ENCODE data around the gene TBXAS1. TPM values are rescaled to one million over a fixed set of nuclear protein-coding genes. Genes with fewer than 3 reads are reported as not detected.

TBXAS1 gene
- polyA plus RNA-seq, 1 donor from 2014 or later: 0.93 TPM

GRCh38 chr7:139992353-139993044 lies 163.4 kb downstream of the TBXAS1 start:
- TF ChIP-seq MXI1 (conservative IDR thresholded peaks at IDR 0.05; ENCODE audit: poor library complexity, severe bottlenecking): no peak
- TF ChIP-seq EP300 (conservative IDR thresholded peaks at IDR 0.05; ENCODE audit: poor library complexity, severe bottlenecking): no peak
- TF ChIP-seq RAD21 (conservative IDR thresholded peaks at IDR 0.05): no peak
- no peak for TF ChIP-seq POLR2AphosphoS5 (IDR thresholded peaks at IDR 0.05)
- TF ChIP-seq CTCF (IDR thresholded peaks at IDR 0.05; ENCODE audit: poor library complexity, severe bottlenecking): no peak
- TF ChIP-seq TAF1 (IDR thresholded peaks at IDR 0.05; ENCODE audit: low read depth): no peak
- no peak for TF ChIP-seq EZH2 (IDR thresholded peaks at IDR 0.05; ENCODE audit: borderline replicate concordance, insufficient read depth, low read length, poor library complexity, severe bottlenecking)
- no peak for TF ChIP-seq SMC3 (conservative IDR thresholded peaks at IDR 0.05; ENCODE audit: poor library complexity)
- no peak for TF ChIP-seq REST (IDR thresholded peaks at IDR 0.05; ENCODE audit: borderline replicate concordance)
- H3K9me2 ChIP-seq (ENCODE audit: insufficient read depth, low read length): no peaks in the 10 kb centered on the region
- H3K27me3 ChIP-seq (ENCODE audit: insufficient read depth, low read depth, low read length): no peaks in the 10 kb centered on the region
- no peak overlapping the region for H3K9ac ChIP-seq (ENCODE audit: low read length)
- no peaks in the 10 kb centered on the region for H3K9me3 ChIP-seq (ENCODE audit: low read length)
- H2AFZ ChIP-seq (ENCODE audit: low read depth, low read length): no peak overlapping the region
- H3K27ac ChIP-seq (ENCODE audit: low read length): no peak overlapping the region
- no peaks in the 10 kb centered on the region for H3F3A ChIP-seq (ENCODE audit: insufficient read depth, low read length, poor library complexity, severe bottlenecking)
- no peak overlapping the region for H3K4me3 ChIP-seq (ENCODE audit: low read length)
- no peaks in the 10 kb centered on the region for H4K20me1 ChIP-seq (ENCODE audit: insufficient read depth)
- H3K4me2 ChIP-seq (ENCODE audit: low read length): no peak overlapping the region
- H3K79me2 ChIP-seq (replicated peaks; ENCODE audit: insufficient read depth, low read length): no peaks in the 10 kb centered on the region
- H3K36me3 ChIP-seq (ENCODE audit: insufficient read depth, low read length): no peaks in the 10 kb centered on the region

GRCh38 chr7:139993169-139993568 lies 164.1 kb downstream of the TBXAS1 start:
- H3K9ac ChIP-seq (ENCODE audit: low read length): no peak overlapping the region
- H4K20me1 ChIP-seq (ENCODE audit: insufficient read depth): no peaks in the 10 kb centered on the region
- H3K9me3 ChIP-seq (ENCODE audit: low read length): no peaks in the 10 kb centered on the region
- no peaks in the 10 kb centered on the region for H3F3A ChIP-seq (ENCODE audit: insufficient read depth, low read length, poor library complexity, severe bottlenecking)
- H2AFZ ChIP-seq (ENCODE audit: low read depth, low read length): no peak overlapping the region
- H3K27ac ChIP-seq (ENCODE audit: low read length): no peak overlapping the region
- H3K36me3 ChIP-seq (ENCODE audit: insufficient read depth, low read length): no peaks in the 10 kb centered on the region
- no peaks in the 10 kb centered on the region for H3K27me3 ChIP-seq (ENCODE audit: insufficient read depth, low read depth, low read length)
- no peak overlapping the region for H3K4me3 ChIP-seq (ENCODE audit: low read length)
- H3K79me2 ChIP-seq (replicated peaks; ENCODE audit: insufficient read depth, low read length): no peaks in the 10 kb centered on the region
- no peak for TF ChIP-seq EP300 (conservative IDR thresholded peaks at IDR 0.05; ENCODE audit: poor library complexity, severe bottlenecking)
- no peak for TF ChIP-seq RAD21 (conservative IDR thresholded peaks at IDR 0.05)
- TF ChIP-seq EZH2 (IDR thresholded peaks at IDR 0.05; ENCODE audit: borderline replicate concordance, insufficient read depth, low read length, poor library complexity, severe bottlenecking): no peak
- no peak for TF ChIP-seq CTCF (IDR thresholded peaks at IDR 0.05; ENCODE audit: poor library complexity, severe bottlenecking)
- no peak for TF ChIP-seq POLR2AphosphoS5 (IDR thresholded peaks at IDR 0.05)
- TF ChIP-seq REST (IDR thresholded peaks at IDR 0.05; ENCODE audit: borderline replicate concordance): no peak
- no peak for TF ChIP-seq TAF1 (IDR thresholded peaks at IDR 0.05; ENCODE audit: low read depth)
- no peak for TF ChIP-seq SMC3 (conservative IDR thresholded peaks at IDR 0.05; ENCODE audit: poor library complexity)
- no peak for TF ChIP-seq MXI1 (conservative IDR thresholded peaks at IDR 0.05; ENCODE audit: poor library complexity, severe bottlenecking)
- no peaks in the 10 kb centered on the region for H3K9me2 ChIP-seq (ENCODE audit: insufficient read depth, low read length)
- no peak overlapping the region for H3K4me2 ChIP-seq (ENCODE audit: low read length)

All from neural cell (in vitro differentiated cells).